WI38 (cell line): ENCODE data around the gene CEP85L.

ENCODE experiments used
- H3K4me3 ChIP-seq: 2 replicates; pipeline ENCODE4 v1.5.1; 2011; ENCODE audit warnings: low read depth, mild to moderate bottlenecking, control low read depth, low read length
- CTCF ChIP-seq: IDR thresholded peaks from 2 replicates; pipeline ENCODE4 v1.5.1; 2012; ENCODE audit warnings: low read depth, mild to moderate bottlenecking, control low read depth, low read length

Gene CEP85L

GRCh38 chr6:118525913-118526780 lies 125.2 kb downstream of the CEP85L start:
- no peak overlapping the region for H3K4me3 ChIP-seq
- no peak for TF ChIP-seq CTCF

GRCh38 chr6:118524686-118525085 lies 126.7 kb downstream of the CEP85L start:
- H3K4me3 ChIP-seq = no peak overlapping the region
- TF ChIP-seq CTCF = no peak

GRCh38 chr6:118523216-118523615 lies 128.2 kb downstream of the CEP85L start:
- no peak for TF ChIP-seq CTCF
- no peak overlapping the region for H3K4me3 ChIP-seq

GRCh38 chr6:118522422-118522821 lies 129.0 kb downstream of the CEP85L start:
- no peak overlapping the region for H3K4me3 ChIP-seq
- TF ChIP-seq CTCF = no peak

- no peak for TF ChIP-seq CTCF
- no peak overlapping the region for H3K4me3 ChIP-seq
These were observed 136.7 kb downstream of the CEP85L start for GRCh38 chr6:118514689-118515088.

- no peak for TF ChIP-seq CTCF
- H3K4me3 ChIP-seq = no peak overlapping the region
These were observed 139.3 kb downstream of the CEP85L start for GRCh38 chr6:118511930-118512715.
